ENCODE data around the gene PEPD.

Gene PEPD

DNA sequence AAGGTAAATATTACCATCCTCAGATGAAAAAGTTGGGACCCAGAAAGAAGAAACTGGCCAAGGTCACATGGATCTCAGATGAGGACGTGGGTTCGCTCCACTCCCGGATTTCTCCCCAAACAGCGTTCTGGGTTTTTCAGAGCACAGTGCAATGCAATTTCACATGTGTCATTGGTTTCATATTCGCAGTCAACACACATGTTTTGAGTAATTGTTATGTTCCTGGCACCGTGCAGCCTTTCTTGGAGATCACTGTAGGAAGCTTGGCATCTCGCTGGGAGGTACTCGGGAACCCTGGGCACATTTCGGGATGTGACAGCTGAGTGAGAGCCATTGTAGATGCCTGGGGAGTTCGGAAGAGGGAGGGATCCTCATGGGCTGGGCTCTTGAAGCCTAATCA, 174.3 kb downstream of the PEPD start:
- DNase-seq = no peak

DNA sequence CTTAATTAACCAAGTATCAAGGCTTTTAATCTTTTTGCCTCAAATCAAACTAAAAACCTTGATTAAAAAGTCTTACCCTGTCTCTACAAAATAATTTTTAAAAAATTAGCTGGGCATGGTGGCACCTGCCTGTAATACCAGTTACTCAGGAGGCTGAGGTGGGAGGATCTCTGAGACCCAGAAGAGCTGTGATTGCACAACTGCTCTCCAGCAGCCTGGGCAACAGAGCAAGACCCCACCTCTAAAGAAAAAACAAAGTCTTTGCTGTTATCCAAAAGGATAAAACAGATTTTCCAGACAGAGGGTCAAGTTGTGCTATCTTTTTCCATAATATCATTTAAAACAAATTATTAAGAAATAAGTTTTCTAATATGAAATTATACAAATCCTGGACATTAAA, 174.9 kb downstream of the PEPD start:
- DNase-seq = no peak

DNA sequence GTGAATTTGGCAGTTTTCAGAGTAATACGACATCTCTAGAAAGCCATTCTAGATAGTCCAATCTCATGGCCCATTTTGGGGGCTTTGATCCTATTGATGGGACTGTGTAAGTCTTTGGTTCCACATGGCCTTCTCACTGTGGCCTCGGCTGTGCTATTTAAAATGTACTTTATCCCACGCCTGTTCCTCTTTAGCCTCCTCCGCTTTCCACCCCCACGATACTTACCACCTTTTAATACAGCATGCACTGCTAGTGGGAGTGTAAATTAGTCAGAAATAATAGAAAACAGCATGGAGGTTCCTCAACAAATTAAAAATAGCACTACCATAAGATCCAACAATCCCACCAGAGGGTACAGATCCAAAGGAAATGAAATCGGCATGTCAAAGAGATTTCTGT, 176.4 kb downstream of the PEPD start:
- DNase-seq = no peak

DNA sequence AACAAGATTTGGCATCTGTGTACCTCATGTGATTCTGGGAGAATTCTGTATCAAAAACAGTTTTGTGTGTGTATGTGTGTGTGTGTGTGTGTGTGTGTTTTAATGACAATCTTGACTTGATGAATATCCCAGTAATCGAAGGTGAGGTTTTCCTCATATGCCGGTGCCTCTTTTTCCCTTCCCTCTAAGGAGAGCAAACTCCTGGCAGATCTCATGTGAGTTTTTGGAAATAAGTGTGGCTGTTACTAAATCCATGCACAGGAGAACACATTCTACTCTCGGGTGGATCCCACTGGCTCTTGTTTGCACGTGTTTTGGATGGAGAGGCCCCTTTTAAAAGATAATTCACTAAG, 177.0 kb downstream of the PEPD start:
- DNase-seq = no peak

DNA sequence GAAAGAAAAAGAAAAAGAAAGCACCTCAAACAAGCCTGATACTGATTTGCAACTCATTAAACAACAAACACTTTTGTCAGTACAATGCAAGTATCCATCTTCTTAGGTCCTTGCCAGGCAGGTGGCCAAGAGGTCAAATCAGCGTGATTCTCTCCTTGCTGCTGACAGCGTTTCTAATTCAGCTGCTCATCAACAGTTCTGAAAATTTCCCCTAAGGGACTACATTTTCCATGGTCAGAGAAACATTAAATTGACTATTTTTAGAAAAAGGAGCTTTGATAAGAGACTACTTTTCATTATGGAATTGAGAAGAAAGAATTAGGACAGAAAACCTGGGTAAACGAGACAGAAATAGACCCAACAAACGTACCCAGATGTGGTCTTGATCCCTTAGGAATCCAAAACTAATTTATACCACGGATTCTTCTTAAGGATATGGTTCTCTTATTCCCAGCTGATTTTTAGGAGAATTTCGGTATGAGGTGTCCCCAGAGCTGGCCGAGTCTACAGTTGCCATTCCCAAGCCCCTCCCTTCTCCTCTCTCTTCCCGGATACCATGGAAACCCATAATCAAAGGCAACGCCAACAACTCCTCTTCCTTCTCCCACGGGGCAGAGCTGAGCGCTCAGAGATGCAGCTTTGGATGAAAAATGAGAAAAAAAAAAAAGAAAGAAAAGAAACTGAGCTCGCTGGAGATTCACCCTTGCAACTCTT, 177.6 kb downstream of the PEPD start:
- DNase-seq = no peak

DNA sequence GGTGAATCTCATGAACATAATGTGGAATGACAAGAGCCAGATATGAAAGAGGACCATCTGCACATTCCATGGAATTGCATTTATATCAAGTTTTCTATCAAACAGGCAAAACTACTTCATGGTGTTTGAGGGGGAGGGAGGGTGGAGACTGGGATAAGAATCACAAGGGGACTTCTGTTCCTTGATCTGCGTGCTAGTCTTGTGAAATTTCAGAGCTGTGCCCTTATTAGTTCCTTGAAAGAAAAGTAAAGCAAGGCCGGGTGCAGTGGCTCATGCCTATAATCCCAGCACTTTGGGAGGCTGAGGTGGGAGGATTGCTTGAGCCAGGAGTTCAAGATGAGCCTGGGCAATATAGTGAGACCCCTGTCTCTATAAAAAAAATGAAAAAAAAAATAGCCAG, 178.3 kb downstream of the PEPD start:
- DNase-seq = no peak

DNA sequence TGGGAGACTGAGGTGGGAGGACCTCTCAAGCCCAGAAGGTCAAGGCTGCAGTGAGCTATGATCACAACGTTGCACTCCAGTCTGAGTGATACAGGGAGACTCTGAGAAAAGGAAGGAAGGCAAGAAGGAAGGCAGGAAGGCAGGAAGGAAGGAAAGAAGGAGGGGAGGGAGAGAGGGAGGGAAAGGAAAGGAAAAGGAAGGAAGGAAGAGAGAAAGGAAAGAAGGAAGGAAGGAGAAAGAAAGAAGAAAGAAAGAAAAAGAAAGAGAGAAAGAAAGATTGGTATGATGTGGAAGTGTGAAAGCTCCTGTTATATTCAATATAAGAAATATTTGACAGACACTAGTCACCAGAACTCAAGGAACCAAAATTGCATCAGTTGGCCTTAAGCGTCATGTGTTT, 180.6 kb downstream of the PEPD start:
- no peak for DNase-seq

DNA sequence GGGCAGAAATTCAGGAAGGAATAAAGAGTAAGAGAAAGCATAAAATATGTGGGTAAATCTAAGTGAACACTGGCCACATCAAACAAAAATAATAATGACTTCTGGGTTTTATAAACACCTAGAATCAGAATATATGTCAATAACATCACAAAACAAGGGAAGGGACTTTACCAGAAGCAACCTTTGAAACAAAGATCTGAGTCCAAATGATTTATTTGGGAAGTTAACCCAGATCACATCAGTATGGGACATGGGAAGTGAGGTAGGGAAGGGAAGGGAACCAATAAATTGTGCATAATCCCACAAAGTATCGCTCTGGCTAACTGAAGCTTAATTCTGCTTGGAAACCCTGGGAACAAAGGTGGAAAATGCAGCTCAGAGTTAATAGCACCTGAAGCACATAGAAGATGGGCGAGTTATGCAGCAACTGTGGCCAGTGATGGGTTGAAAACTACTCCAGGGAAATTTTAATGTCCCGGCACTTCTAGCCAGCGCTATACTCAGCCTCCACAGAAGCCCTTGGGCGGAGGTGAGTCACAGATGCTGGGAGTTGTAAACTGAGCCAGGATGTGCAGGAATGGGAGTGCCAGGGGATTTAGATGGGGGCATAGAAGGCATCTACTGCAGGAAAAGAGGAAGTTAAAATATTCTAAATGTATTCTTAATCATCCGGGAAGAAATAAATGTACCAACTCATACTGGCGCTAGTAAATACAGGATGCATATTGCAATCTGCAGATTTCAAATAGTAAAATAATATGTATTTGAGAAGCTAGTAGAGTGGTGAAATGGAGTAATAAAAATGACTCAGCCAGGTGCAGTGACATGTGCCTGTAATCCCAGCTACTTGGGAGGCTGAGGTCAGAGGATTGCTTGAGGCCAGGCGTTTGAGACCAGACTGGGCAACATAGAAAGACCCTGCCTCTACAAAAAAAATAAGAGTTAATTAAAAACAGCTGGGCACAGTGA, 182.3 kb downstream of the PEPD start:
- DNase-seq = no peak

Measured in NCI-H345 (cell line).